HG03432 (cell line): ENCODE results near the gene MYF5.

Experiments used
- ATAC-seq: cut with Tn5 transposase; IDR thresholded peaks from one replicate; pipeline ENCODE4 v1.9.1; 2021; ENCODE audit warnings: mild to moderate bottlenecking, moderate library complexity; ENCODE audit not compliant: unreplicated experiment

The MYF5 gene

GRCh38 chr12:80707126-80707829 lies 9.4 kb upstream of the MYF5 start, which contains the start of gene MYF6:
Gene MYF6 (plus strand): TSS chr12:80707634. CDS start chr12:80707720, 86 bp downstream.
- no peak for ATAC-seq

GRCh38 chr12:80707830-80708258 lies 8.9 kb upstream of the MYF5 start:
- no peak for ATAC-seq

- no peak for ATAC-seq
These were observed 8.3 kb upstream of the MYF5 start for GRCh38 chr12:80708259-80708974.

GRCh38 chr12:80708975-80709328 lies 7.8 kb upstream of the MYF5 start:
- no peak for ATAC-seq

GRCh38 chr12:80709811-80710726 lies 6.6 kb upstream of the MYF5 start:
- ATAC-seq = peak; percentile 58

GRCh38 chr12:80710727-80711449 lies 5.8 kb upstream of the MYF5 start:
- peak; percentile 31 for ATAC-seq

- ATAC-seq = no peak
These were observed 4.8 kb upstream of the MYF5 start for GRCh38 chr12:80711866-80712265.

- no peak for ATAC-seq
These were observed 3.8 kb upstream of the MYF5 start for GRCh38 chr12:80712866-80713265.

GRCh38 chr12:80713419-80713818 lies 3.3 kb upstream of the MYF5 start:
- no peak for ATAC-seq

- ATAC-seq = no peak
These were observed 2.7 kb upstream of the MYF5 start for GRCh38 chr12:80714055-80714454.

- no peak for ATAC-seq
These were observed 1.9 kb upstream of the MYF5 start for GRCh38 chr12:80714846-80715245.

- no peak for ATAC-seq
These were observed 931 bp upstream of the MYF5 start for GRCh38 chr12:80715713-80716249.

- no peak for ATAC-seq
These were observed 1.1 kb downstream of the MYF5 start for GRCh38 chr12:80717856-80718255.

- ATAC-seq = no peak
These were observed 3.8 kb downstream of the MYF5 start for GRCh38 chr12:80720516-80720915.

GRCh38 chr12:80721326-80721725 lies 4.6 kb downstream of the MYF5 start:
- no peak for ATAC-seq

- ATAC-seq = no peak
These were observed 29.3 kb downstream of the MYF5 start for GRCh38 chr12:80745851-80746505.

- ATAC-seq = no peak
These were observed 31.1 kb downstream of the MYF5 start for GRCh38 chr12:80747800-80748199.

GRCh38 chr12:80749456-80749855 lies 32.7 kb downstream of the MYF5 start:
- no peak for ATAC-seq

- ATAC-seq = no peak
These were observed 35.8 kb downstream of the MYF5 start for GRCh38 chr12:80752464-80752863.

GRCh38 chr12:80754274-80754673 lies 37.6 kb downstream of the MYF5 start:
- ATAC-seq = no peak
